K562 (cell line): Measurements from ENCODE around the gene PIP4K2C. TPM values are rescaled to one million over a fixed set of nuclear protein-coding genes. Genes with fewer than 3 reads are reported as not detected.
A peak's percentile ranks its signal among the peaks of the same experiment; 100 is the strongest.

ENCODE experiments used
- AFF4 ChIP-seq: sonication (generic); formaldehyde crosslinking; IDR thresholded peaks from 2 replicates; pipeline ENCODE4 v1.8.0; 2023; ENCODE audit warnings: mild to moderate bottlenecking, missing genetic modification reagents
- DDX20 ChIP-seq: fragments of 450-650 bp; IDR thresholded peaks from 2 replicates; pipeline ENCODE4 v1.6.1; 2016; ENCODE audit warnings: missing genetic modification characterization, low read depth, mild to moderate bottlenecking, missing compliant biosample characterization, moderate library complexity
- EZH2 ChIP-seq: IDR thresholded peaks from 2 replicates; pipeline ENCODE4 v1.6.1; 2012; ENCODE audit warnings: low read depth, mild to moderate bottlenecking, inconsistent platforms, low read length, borderline replicate concordance
- GABPA ChIP-seq: fragments of 200-800 bp; sonication (Bioruptor generic); conservative IDR thresholded peaks from 2 replicates; pipeline ENCODE4 v1.6.1; 2016; ENCODE audit warnings: low read depth, missing genetic modification characterization, missing compliant biosample characterization
- GTF2E2 ChIP-seq: fragments of 200-800 bp; sonication (Bioruptor generic); IDR thresholded peaks from 2 replicates; pipeline ENCODE4 v1.6.1; 2016; ENCODE audit warnings: missing genetic modification characterization, missing compliant biosample characterization
- LARP7 ChIP-seq: fragments of 450-650 bp; IDR thresholded peaks from 2 replicates; pipeline ENCODE4 v1.6.1; 2016
- MYC ChIP-seq, 2 experiments: fragments of 250-450 bp in 1 of 2; sonication (Bioruptor Pico) in 1 of 2; IDR thresholded peaks; 2 replicates each; pipeline versions ENCODE4 v1.5.1 to v1.6.1; 2012 to 2021; ENCODE audit warnings: low read depth in 2 of 2, borderline replicate concordance in 1 of 2, improper control_type of control experiment in 1 of 2, low read length in 1 of 2, mild to moderate bottlenecking in 1 of 2, moderate library complexity in 1 of 2
- NFYB ChIP-seq: IDR thresholded peaks from 2 replicates; pipeline ENCODE4 v1.6.1; 2011; ENCODE audit warnings: mild to moderate bottlenecking, moderate library complexity; ENCODE audit not compliant: insufficient read length; ENCODE audit errors: extremely low read depth
- NR4A1 ChIP-seq, 2 experiments: fragments of 250-450 bp in 1 of 2; fragments of 450-650 bp in 1 of 2; sonication (Bioruptor Pico) in 1 of 2; IDR thresholded peaks; 2 replicates each; pipeline versions ENCODE4 v1.4.0 to v1.6.1; 2016 to 2020; ENCODE audit warnings: mild to moderate bottlenecking in 2 of 2, missing compliant biosample characterization in 1 of 2, missing genetic modification characterization in 1 of 2, moderate library complexity in 1 of 2
- SIN3A ChIP-seq, 2 experiments: fragments of 150-350 bp in 1 of 2; IDR thresholded peaks; 2 replicates each; pipeline ENCODE4 v1.6.1; 2011 to 2016; ENCODE audit warnings: borderline replicate concordance in 2 of 2, low read depth in 2 of 2, low read length in 2 of 2, mild to moderate bottlenecking in 2 of 2, moderate library complexity in 2 of 2; ENCODE audit not compliant: control insufficient read depth in 1 of 2
- ZNF197 ChIP-seq: fragments of 200-800 bp; sonication (Bioruptor generic); IDR thresholded peaks from 2 replicates; pipeline ENCODE4 v1.6.1; 2016; ENCODE audit warnings: low read depth, missing genetic modification characterization, missing compliant biosample characterization
- ZNF277 ChIP-seq: fragments of 250-450 bp; sonication (Bioruptor Pico); IDR thresholded peaks from 2 replicates; pipeline ENCODE4 v1.8.0; 2022; ENCODE audit warnings: inconsistent platforms, mild to moderate bottlenecking, moderate library complexity, borderline replicate concordance
- ZNF316 ChIP-seq: fragments of 450-650 bp; IDR thresholded peaks from 2 replicates; pipeline ENCODE4 v1.6.1; 2016
- ZNF511 ChIP-seq: sonication (generic); formaldehyde crosslinking; IDR thresholded peaks from 2 replicates; pipeline ENCODE4 v1.8.0; 2022; ENCODE audit warnings: mild to moderate bottlenecking, missing genetic modification reagents
- ZNF76 ChIP-seq: fragments of 250-450 bp; sonication (Bioruptor Pico); IDR thresholded peaks from 2 replicates; pipeline ENCODE4 v1.4.0; 2020; ENCODE audit warnings: mild to moderate bottlenecking, moderate library complexity, borderline replicate concordance
- polyA plus RNA-seq, 8 experiments: library from polyadenylated mRNA; depleted of rRNA in 4 of 8; stranded (reverse) in 5 of 8; unstranded in 3 of 8; fragments of >200 nt; fragmentation: Nextera tagmentation in 2 of 8; fragmentation: Illumina TruSeq in 1 of 8; extraction: Ambion mirVana in 2 of 8; extraction: Trizol in 1 of 8; gene quantifications; 2 replicates each; pipeline versions ENCODE4 v1.2.1 to v1.2.3, GENCODE V29; 2011 to 2014; ENCODE audit warnings: inconsistent platforms in 1 of 8, missing spikeins in 1 of 8
- total RNA-seq, 7 experiments: library from RNA; depleted of rRNA in 6 of 7; stranded (reverse); fragments of >200 nt in 6 of 7; fragmentation: Illumina TruSeq in 2 of 7; extraction: Trizol in 2 of 7; gene quantifications; 2 replicates each; pipeline versions ENCODE4 v1.2.1 to v1.2.3, GENCODE V29; 2011 to 2021; ENCODE audit warnings: low replicate concordance in 1 of 7
- TF ChIP-seq, protein P1 (sequence below): sonication (generic); formaldehyde crosslinking; IDR thresholded peaks from 2 replicates; pipeline ENCODE4 v1.4.0; 2020; ENCODE audit warnings: mild to moderate bottlenecking, missing genetic modification reagents
- TF ChIP-seq, protein P2 (sequence below): fragments of 450-650 bp; IDR thresholded peaks from 2 replicates; pipeline ENCODE4 v1.6.1; 2016
- TF ChIP-seq, protein P3 (sequence below): fragments of 250-450 bp; sonication (Bioruptor Pico); IDR thresholded peaks from 2 replicates; pipeline ENCODE4 v1.8.0; 2022; ENCODE audit warnings: moderate library complexity, mild to moderate bottlenecking, inconsistent platforms

Gene PIP4K2C
- total and polyA plus RNA-seq, 9 of the 15 experiments (the other 6 are each of a cell fraction or from before 2014, with no cell fraction given): 9.0 to 41.4 (median 18.3) TPM

- no peak for TF ChIP-seq GTF2E2 (tag)
- no peak for TF ChIP-seq ZNF511
- TF ChIP-seq ZNF76 (CRISPR knock-in tag): no peak
- TF ChIP-seq ZNF197 (CRISPR knock-in tag): peak; percentile 31; the same call in 1 of the 2 replicates
- TF ChIP-seq ZNF316: no peak
- no peak for TF ChIP-seq NFYB
- no peak for TF ChIP-seq EZH2
- TF ChIP-seq, protein P1, sequence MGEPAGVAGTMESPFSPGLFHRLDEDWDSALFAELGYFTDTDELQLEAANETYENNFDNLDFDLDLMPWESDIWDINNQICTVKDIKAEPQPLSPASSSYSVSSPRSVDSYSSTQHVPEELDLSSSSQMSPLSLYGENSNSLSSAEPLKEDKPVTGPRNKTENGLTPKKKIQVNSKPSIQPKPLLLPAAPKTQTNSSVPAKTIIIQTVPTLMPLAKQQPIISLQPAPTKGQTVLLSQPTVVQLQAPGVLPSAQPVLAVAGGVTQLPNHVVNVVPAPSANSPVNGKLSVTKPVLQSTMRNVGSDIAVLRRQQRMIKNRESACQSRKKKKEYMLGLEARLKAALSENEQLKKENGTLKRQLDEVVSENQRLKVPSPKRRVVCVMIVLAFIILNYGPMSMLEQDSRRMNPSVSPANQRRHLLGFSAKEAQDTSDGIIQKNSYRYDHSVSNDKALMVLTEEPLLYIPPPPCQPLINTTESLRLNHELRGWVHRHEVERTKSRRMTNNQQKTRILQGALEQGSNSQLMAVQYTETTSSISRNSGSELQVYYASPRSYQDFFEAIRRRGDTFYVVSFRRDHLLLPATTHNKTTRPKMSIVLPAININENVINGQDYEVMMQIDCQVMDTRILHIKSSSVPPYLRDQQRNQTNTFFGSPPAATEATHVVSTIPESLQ (CRISPR knock-in tag): no peak
- peak; percentile 66 for TF ChIP-seq MYC (IDR thresholded peaks at IDR 0.05; ENCODE audit: low read depth, low read length)
- no peak for TF ChIP-seq MYC (CRISPR knock-in tag; IDR thresholded peaks at IDR 0.05; ENCODE audit: borderline replicate concordance, low read depth)
- TF ChIP-seq DDX20 (tag): no peak
- no peak for TF ChIP-seq ZNF277 (CRISPR knock-in tag)
- TF ChIP-seq NR4A1 (CRISPR knock-in tag; IDR thresholded peaks at IDR 0.05): no peak
- TF ChIP-seq NR4A1 (tag; IDR thresholded peaks at IDR 0.05): no peak
- TF ChIP-seq, protein P2, sequence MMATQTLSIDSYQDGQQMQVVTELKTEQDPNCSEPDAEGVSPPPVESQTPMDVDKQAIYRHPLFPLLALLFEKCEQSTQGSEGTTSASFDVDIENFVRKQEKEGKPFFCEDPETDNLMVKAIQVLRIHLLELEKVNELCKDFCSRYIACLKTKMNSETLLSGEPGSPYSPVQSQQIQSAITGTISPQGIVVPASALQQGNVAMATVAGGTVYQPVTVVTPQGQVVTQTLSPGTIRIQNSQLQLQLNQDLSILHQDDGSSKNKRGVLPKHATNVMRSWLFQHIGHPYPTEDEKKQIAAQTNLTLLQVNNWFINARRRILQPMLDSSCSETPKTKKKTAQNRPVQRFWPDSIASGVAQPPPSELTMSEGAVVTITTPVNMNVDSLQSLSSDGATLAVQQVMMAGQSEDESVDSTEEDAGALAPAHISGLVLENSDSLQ: no peak
- no peak for TF ChIP-seq LARP7
- TF ChIP-seq, protein P3, sequence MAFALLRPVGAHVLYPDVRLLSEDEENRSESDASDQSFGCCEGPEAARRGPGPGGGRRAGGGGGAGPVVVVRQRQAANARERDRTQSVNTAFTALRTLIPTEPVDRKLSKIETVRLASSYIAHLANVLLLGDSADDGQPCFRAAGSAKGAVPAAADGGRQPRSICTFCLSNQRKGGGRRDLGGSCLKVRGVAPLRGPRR: no peak
- TF ChIP-seq AFF4: no peak
- TF ChIP-seq SIN3A (IDR thresholded peaks at IDR 0.05; ENCODE audit: borderline replicate concordance in 2 of 2, control insufficient read depth in 1 of 2, low read depth in 2 of 2, low read length in 2 of 2): no peak
- no peak for TF ChIP-seq GABPA (tag)
Measured at GRCh38 chr12:57548488-57548887, 42.5 kb upstream of the PIP4K2C start (continued).
